ENCODE results near the gene DNASE2.

DNASE2 gene

DNA sequence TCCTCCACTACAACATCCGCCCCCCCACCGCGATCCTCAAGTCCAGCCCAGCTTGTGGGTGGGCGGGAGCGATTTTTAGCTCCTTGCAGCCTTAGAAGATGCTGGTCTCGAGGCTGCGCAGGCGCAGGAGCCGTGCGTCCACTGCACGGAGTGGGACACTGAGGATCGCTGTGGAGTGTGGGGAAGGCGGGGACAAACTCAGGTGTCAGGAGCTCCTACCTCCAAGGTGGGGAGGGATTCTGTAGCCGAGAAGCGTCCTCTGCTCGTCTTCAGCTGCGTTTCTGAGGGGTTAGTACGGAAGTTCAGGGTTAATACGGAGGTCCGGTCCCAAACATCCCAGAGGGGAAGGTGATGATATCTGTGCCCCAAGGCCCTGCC, 46.7 kb downstream of the DNASE2 start, which contains the start of gene RTBDN:
Gene RTBDN (minus strand): TSS at position 14 of the 378 bp plus-strand sequence. CDS start 4,600 bp downstream, outside the sequence.
- no peak for DNase-seq (ENCODE audit: low read depth, low spot score)

DNA sequence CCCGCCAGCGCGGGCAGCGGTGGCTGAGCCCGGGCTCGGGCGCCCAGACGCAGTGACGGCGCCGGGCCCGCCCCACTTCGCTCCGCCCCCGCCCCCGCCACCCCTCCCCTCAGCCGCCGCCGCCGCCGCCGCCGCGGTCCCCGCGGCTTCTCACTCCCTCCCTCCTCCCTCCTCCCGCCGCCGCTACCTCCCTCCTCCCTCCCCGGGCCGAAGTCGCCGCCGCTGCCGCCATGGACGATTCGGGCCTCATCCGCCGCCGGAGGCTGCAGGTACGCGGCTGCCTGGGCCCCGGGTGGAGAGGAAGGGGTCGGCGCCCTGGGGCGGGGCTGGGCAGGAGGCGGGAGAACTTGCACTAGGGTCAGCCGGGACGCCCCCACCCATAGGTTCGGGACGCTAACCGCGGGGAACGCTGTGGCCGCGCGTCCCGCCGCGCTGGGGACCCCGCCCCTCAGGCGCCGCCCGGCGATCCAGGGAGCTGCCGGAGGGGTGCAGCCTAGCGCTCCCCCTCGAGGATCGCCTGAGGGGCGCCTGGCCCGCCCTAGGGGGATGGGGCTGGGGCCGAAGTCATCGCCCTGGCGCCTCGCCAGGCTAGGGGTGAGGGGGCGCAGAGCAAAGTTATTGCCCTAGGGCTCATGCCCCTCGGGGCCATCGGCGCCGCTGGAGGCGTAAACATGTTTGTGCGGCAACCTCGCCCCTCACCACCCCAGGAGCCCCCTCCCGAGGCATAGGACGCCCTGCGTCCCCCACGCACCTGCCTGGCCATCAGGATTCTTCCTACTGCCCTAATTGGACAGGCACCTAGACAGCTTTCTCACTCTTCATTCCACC, 47.3 kb downstream of the DNASE2 start:
- DNase-seq (ENCODE audit: low read depth, low spot score) = no peak

DNA sequence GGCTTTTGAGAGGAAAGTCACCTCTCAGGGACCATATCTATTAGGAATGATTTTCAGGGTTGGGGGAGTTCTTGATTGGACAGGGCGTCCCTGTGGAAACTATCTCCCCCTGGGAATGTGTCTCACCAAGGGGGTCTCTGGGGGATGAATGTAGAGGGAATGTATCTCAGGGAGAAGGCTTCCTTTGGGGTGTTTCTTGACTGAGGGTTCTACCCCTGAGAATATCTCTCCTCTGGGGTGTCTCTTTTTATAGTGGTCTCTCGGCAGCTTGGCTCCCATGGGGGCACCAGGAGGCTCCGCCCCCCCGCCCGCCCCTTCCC, 47.9 kb downstream of the DNASE2 start:
- DNase-seq (ENCODE audit: low read depth, low spot score) = no peak

DNA sequence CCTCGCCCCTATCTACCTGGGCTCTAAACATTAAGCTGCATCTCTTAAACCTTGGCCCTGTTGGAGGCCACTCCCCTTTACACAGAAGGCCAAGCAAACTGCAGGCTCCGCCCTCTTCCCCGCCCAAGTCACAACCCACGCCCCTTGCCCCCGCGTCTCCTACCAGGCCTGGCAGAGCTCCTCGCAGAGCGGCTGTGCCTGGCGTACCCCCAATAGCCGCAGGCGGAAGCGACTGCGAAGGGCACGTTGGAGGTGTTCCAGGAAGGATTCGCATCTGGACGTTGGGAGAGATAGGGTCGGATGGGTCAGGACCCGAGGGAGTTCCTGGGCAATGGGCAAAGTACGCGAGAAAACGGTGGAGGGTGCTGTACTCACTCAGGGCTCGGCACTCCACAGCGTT, 52.8 kb downstream of the DNASE2 start:
- DNase-seq (ENCODE audit: low read depth, low spot score) = no peak

DNA sequence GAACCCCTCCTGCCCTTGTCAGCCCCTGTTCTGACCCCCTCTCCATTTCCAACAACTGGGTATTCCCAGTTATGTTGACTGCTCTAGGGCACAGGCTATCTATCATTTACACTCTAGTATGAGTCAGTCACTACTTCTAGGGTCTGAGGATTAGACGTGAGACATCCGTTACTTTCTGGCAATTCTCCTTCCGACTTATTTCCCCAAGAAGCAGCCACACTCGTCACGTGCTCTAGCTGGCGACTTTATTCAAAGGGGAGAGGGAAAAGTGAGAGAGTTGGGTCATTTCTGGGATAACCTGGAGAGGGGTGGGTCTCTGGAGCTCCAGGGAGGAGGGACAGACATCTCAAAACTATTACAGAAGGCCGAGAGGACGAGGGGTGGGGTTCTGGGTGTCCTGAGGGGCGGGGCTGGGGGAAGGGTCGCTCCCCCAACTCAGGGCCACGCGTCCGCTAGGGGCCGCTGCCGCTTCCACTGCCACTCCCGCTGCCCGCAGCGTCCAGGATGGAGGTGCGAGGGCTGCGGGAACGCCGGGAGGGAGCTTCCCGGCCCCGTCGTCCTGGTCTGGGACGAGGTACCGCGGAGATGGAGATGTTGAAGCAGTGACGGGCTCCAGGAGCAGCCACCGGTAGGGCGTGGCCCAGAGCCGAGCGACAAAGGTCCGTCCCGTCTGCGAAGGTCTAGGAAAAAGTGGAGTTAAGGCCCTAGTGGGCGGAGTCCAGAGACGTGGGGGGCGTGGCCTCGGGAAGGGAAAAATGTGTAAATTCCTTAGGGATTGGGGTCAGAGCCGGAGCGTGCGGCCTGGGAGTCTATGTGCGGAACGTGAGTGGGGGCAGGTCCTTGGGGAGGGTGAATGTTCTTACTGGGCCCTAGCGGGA, 55.8 kb downstream of the DNASE2 start:
- DNase-seq (ENCODE audit: low read depth, low spot score) = no peak

Measured in activated naive CD8-positive, alpha-beta T cell treated with anti-CD3 and anti-CD28 coated beads, Interleukin-2, amount 50 U/mL, for 16 hours (primary cell).